K562 (cell line): ENCODE results near the gene C9. TPM values are rescaled to one million over a fixed set of nuclear protein-coding genes. Genes with fewer than 3 reads are reported as not detected.

ENCODE experiments used
- ATAC-seq: fragments of 200-7000 bp; cut with Tn5 transposase; 3 replicates; pipeline ENCODE4 v1.9.1; 2020; ENCODE audit warnings: moderate library complexity
- BruUV-seq: library from RNA; stranded (reverse); fragments of 400-500 nt; replicated peaks from 2 replicates; lab custom pipeline; 2021; lab: Mats Ljungman, UMichigan
- CTCF ChIA-PET: fragments of 300-600 bp; formaldehyde crosslinking; extraction: SDS; loops from one replicate; lab custom pipeline; 2021; ENCODE audit warnings: low intra/inter-chr PET ratio; lab: Yijun Ruan, JAX
- POLR2A ChIA-PET: fragments of 300-600, 350-650 bp; sonication (Branson Sonifier 250); formaldehyde crosslinking; extraction: SDS; loops from one replicate; lab custom pipeline; 2021; ENCODE audit warnings: antibody characterized with exemption, inconsistent platforms; lab: Yijun Ruan, JAX
- DNase-seq, 4 experiments: peaks; one replicate each; pipeline versions ENCODE4 v3.0.0 to v3.0.0-alpha.2; 2011 to 2018; ENCODE audit warnings: low spot score in 3 of 4, mixed read lengths in 3 of 4; ENCODE audit errors: extremely low read depth in 1 of 4
- FAIRE-seq: peaks from 2 replicates; lab custom pipeline; 2011; peaks lifted over from hg19 to GRCh38; lab: Jason Lieb, UNC
- H2AFZ ChIP-seq: 2 replicates; pipeline ENCODE4 v1.6.0; 2011; ENCODE audit warnings: low read depth, low read length, control low read depth, inconsistent platforms
- H3K27ac ChIP-seq: fragments of 200-600 bp; 3 replicates; pipeline ENCODE4 v1.8.0; 2011; ENCODE audit warnings: low read depth, mild to moderate bottlenecking, control low read depth, inconsistent platforms, low read length, moderate library complexity, mixed read lengths; ENCODE audit errors: extremely low read depth
- H3K27me3 ChIP-seq, 2 experiments: fragments of 300-600 bp in 1 of 2; 2 replicates in 1 of 2; 3 replicates in 1 of 2; pipeline versions ENCODE4 v1.6.0 to v1.8.0; 2011; ENCODE audit warnings: inconsistent platforms in 2 of 2, low read length in 2 of 2, mild to moderate bottlenecking in 1 of 2, mixed read lengths in 1 of 2, moderate library complexity in 1 of 2; ENCODE audit not compliant: control insufficient read depth in 2 of 2, insufficient read depth in 2 of 2
- H3K36me3 ChIP-seq: fragments of 300-600 bp; 3 replicates; pipeline ENCODE4 v1.8.0; 2011; ENCODE audit warnings: mild to moderate bottlenecking, low read length, inconsistent platforms; ENCODE audit not compliant: control insufficient read depth, insufficient read depth
- H3K4me1 ChIP-seq, 2 experiments: fragments of 200-600 bp in 1 of 2; replicated peaks in 1 of 2; 2 replicates in 1 of 2; 3 replicates in 1 of 2; pipeline versions ENCODE4 v1.5.1 to v1.8.0; 2011; ENCODE audit warnings: inconsistent platforms in 2 of 2, low read length in 2 of 2, mild to moderate bottlenecking in 1 of 2, mixed read lengths in 1 of 2, moderate library complexity in 1 of 2; ENCODE audit not compliant: control insufficient read depth in 2 of 2, insufficient read depth in 2 of 2
- H3K4me2 ChIP-seq: 2 replicates; pipeline ENCODE4 v1.6.1; 2011; ENCODE audit warnings: low read length, control low read depth, inconsistent platforms, mixed read lengths; ENCODE audit not compliant: insufficient read depth
- H3K4me3 ChIP-seq: fragments of 200-600 bp; sonication (generic), shearing (Covaris generic); 2 replicates; pipeline ENCODE4 v1.5.1; 2016; ENCODE audit warnings: control low read depth, inconsistent platforms
- H3K79me2 ChIP-seq: fragments of 200-600 bp; 3 replicates; pipeline ENCODE4 v1.8.0; 2011; ENCODE audit warnings: low read length, inconsistent platforms; ENCODE audit not compliant: control insufficient read depth, insufficient read depth
- H3K9ac ChIP-seq, 2 experiments: 2 replicates each; pipeline versions ENCODE4 v1.6.0 to v1.6.1; 2011; ENCODE audit warnings: low read depth in 2 of 2, low read length in 2 of 2, control low read depth in 1 of 2, inconsistent platforms in 1 of 2, mild to moderate bottlenecking in 1 of 2, mixed read lengths in 1 of 2; ENCODE audit not compliant: insufficient read depth in 1 of 2
- H3K9me1 ChIP-seq: one replicate; pipeline ENCODE4 v1.6.0; 2011; ENCODE audit warnings: inconsistent platforms, mild to moderate bottlenecking, low read length, moderate library complexity; ENCODE audit not compliant: control insufficient read depth, insufficient read depth
- H3K9me3 ChIP-seq: replicated peaks from 2 replicates; pipeline ENCODE4 v1.5.1; 2011; ENCODE audit warnings: low read depth, low read length, inconsistent platforms; ENCODE audit not compliant: control insufficient read depth, insufficient read depth
- H4K20me1 ChIP-seq: replicated peaks from 2 replicates; pipeline ENCODE4 v1.6.1; 2011; ENCODE audit warnings: low read length, inconsistent platforms, mixed read lengths; ENCODE audit not compliant: control insufficient read depth, insufficient read depth
- BHLHE40 ChIP-seq: IDR thresholded peaks from 2 replicates; pipeline ENCODE4 v1.6.1; 2011; ENCODE audit warnings: low read length, improper control_type of control experiment
- ETS2 ChIP-seq: IDR thresholded peaks from 2 replicates; pipeline ENCODE4 v1.6.1; 2016; ENCODE audit warnings: borderline replicate concordance, missing genetic modification characterization, mild to moderate bottlenecking, moderate library complexity, missing compliant biosample characterization; ENCODE audit not compliant: poor library complexity, severe bottlenecking
- FOSL1 ChIP-seq: fragments of 200-800 bp; sonication (Bioruptor generic); conservative IDR thresholded peaks from 2 replicates; pipeline ENCODE4 v1.6.1; 2016; ENCODE audit warnings: missing genetic modification characterization, missing compliant biosample characterization
- HMG20A ChIP-seq: fragments of 450-650 bp; formaldehyde crosslinking; conservative IDR thresholded peaks from 2 replicates; pipeline ENCODE4 v1.4.0; 2020; ENCODE audit warnings: mild to moderate bottlenecking, mixed read lengths
- MAFK ChIP-seq: IDR thresholded peaks from 2 replicates; pipeline ENCODE4 v1.6.1; 2011; ENCODE audit warnings: low read length, improper control_type of control experiment
- MXD1 ChIP-seq: fragments of 250-450 bp; sonication (Bioruptor Pico); IDR thresholded peaks from 2 replicates; pipeline ENCODE4 v1.8.0; 2021; ENCODE audit warnings: borderline replicate concordance, mild to moderate bottlenecking, moderate library complexity; ENCODE audit not compliant: poor library complexity, severe bottlenecking
- PCBP1 ChIP-seq: fragments of 200-400 bp; formaldehyde crosslinking; IDR thresholded peaks from 2 replicates; pipeline ENCODE4 v1.6.1; 2018; ENCODE audit warnings: mild to moderate bottlenecking, low read depth, low read length; ENCODE audit not compliant: poor library complexity, severe bottlenecking
- TAF15 ChIP-seq: fragments of 200-400 bp; formaldehyde crosslinking; IDR thresholded peaks from 2 replicates; pipeline ENCODE4 v1.6.1; 2017; ENCODE audit warnings: mild to moderate bottlenecking, low read depth, low read length, moderate library complexity
- USF2 ChIP-seq: sonication (generic); formaldehyde crosslinking; IDR thresholded peaks from 2 replicates; pipeline ENCODE4 v1.5.0; 2020; ENCODE audit warnings: missing genetic modification reagents
- ZKSCAN1 ChIP-seq: fragments of 150-350 bp; IDR thresholded peaks from 2 replicates; pipeline ENCODE4 v1.6.1; 2016; ENCODE audit warnings: low read depth, low read length
- ZNF12 ChIP-seq: sonication (generic); formaldehyde crosslinking; IDR thresholded peaks from 2 replicates; pipeline ENCODE4 v1.4.0; 2020; ENCODE audit warnings: mild to moderate bottlenecking, missing genetic modification reagents
- ZNF124 ChIP-seq: sonication (generic); formaldehyde crosslinking; IDR thresholded peaks from 2 replicates; pipeline ENCODE4 v1.8.1; 2022; ENCODE audit warnings: missing genetic modification reagents
- ZNF408 ChIP-seq: fragments of 250-450 bp; sonication (Bioruptor Pico); IDR thresholded peaks from 2 replicates; pipeline ENCODE4 v1.4.0; 2020; ENCODE audit warnings: low read depth, mild to moderate bottlenecking, moderate library complexity
- ZNF511 ChIP-seq: sonication (generic); formaldehyde crosslinking; IDR thresholded peaks from 2 replicates; pipeline ENCODE4 v1.8.0; 2022; ENCODE audit warnings: mild to moderate bottlenecking, missing genetic modification reagents
- in situ Hi-C: fragments of 300-500 bp; cut with MboI; formaldehyde crosslinking; loops from 4 replicates; pipeline ENCODE4 v1.15.0; 2018; ENCODE audit warnings: inconsistent platforms, mixed read lengths
- intact Hi-C: fragments of 100-400 bp; cut with micrococcal nuclease; formaldehyde crosslinking; loops from 2 replicates; pipeline ENCODE4 v1.14.2; 2022
- polyA plus RNA-seq, 8 experiments: library from polyadenylated mRNA; depleted of rRNA in 4 of 8; stranded (reverse) in 5 of 8; unstranded in 3 of 8; fragments of >200 nt; fragmentation: Nextera tagmentation in 2 of 8; fragmentation: Illumina TruSeq in 1 of 8; extraction: Ambion mirVana in 2 of 8; extraction: Trizol in 1 of 8; gene quantifications; 2 replicates each; pipeline versions ENCODE4 v1.2.1 to v1.2.3, GENCODE V29; 2011 to 2014; ENCODE audit warnings: inconsistent platforms in 1 of 8, missing spikeins in 1 of 8
- total RNA-seq, 7 experiments: library from RNA; depleted of rRNA in 6 of 7; stranded (reverse); fragments of >200 nt in 6 of 7; fragmentation: Illumina TruSeq in 2 of 7; extraction: Trizol in 2 of 7; gene quantifications; 2 replicates each; pipeline versions ENCODE4 v1.2.1 to v1.2.3, GENCODE V29; 2011 to 2021; ENCODE audit warnings: low replicate concordance in 1 of 7
- TF ChIP-seq, protein P1 (sequence below): sonication (generic); formaldehyde crosslinking; IDR thresholded peaks from 2 replicates; pipeline ENCODE4 v1.9.0; 2022; ENCODE audit warnings: mild to moderate bottlenecking, missing genetic modification reagents

Gene C9
- total and polyA plus RNA-seq, 9 of the 15 experiments (the other 6 are each of a cell fraction or from before 2014, with no cell fraction given): 0.08 to 0.38 TPM; not detected in 7

DNA sequence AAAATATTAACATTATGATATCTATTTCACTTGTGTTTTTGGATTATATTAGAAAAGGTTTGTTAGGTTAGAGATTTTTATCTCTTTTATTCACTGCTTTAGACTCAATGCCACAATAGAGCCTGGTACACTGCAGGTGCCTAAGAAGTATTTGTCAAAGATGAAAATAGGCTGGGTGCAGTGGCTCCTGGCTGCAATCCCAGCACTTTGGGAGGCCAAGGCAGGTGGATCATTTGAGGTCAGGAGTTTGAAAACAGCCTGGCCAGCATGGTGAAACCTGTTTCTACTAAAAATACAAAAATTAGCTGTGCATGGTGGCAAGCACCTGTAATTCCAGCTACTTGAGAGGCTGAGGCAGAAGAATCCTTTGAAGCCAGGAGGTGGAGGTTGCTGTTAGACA, 64.3 kb downstream of the C9 start:
- Histone ChIP-seq H3K4me1 (no peaks in the 10 kb centered on the region), H3K36me3 (no peaks in the 10 kb centered on the region), H3K79me2 (no peaks in the 10 kb centered on the region), H3K27me3 (no peaks in the 10 kb centered on the region), H2AFZ (no peak overlapping the region), H3K4me2 (no peak overlapping the region), H3K9me1 (no peaks in the 10 kb centered on the region), H4K20me1 (no peaks in the 10 kb centered on the region), H3K27ac (no peak overlapping the region), H3K9ac (no peak overlapping the region), H3K9me3 (no peaks in the 10 kb centered on the region), H3K4me3 (no peak overlapping the region)
- ATAC-seq: no peak
- in situ Hi-C loops: no loop called here
- POLR2A ChIA-PET: interaction anchor here (1.0 kb wide), 1 partner anchor 49 kb away, joined by 3 read pairs; no protein-coding TSS in a partner anchor
- no peak for TF ChIP-seq FOSL1 (tag)
- no peak for TF ChIP-seq ZNF124
- TF ChIP-seq ZNF12 (CRISPR knock-in tag): no peak
- no peak for TF ChIP-seq ZNF511 (CRISPR knock-in tag)
- no peak for TF ChIP-seq HMG20A (CRISPR knock-in tag)
- no peak for TF ChIP-seq BHLHE40
- no peak for TF ChIP-seq ETS2 (tag)
- TF ChIP-seq PCBP1: no peak
- TF ChIP-seq, protein P1, sequence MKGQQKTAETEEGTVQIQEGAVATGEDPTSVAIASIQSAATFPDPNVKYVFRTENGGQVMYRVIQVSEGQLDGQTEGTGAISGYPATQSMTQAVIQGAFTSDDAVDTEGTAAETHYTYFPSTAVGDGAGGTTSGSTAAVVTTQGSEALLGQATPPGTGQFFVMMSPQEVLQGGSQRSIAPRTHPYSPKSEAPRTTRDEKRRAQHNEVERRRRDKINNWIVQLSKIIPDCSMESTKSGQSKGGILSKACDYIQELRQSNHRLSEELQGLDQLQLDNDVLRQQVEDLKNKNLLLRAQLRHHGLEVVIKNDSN: no peak
- TF ChIP-seq MXD1: no peak
- TF ChIP-seq MAFK: no peak
- TF ChIP-seq ZNF408 (CRISPR knock-in tag): no peak
- no peak for TF ChIP-seq TAF15
- no peak for TF ChIP-seq USF2 (CRISPR knock-in tag)
- no peak for TF ChIP-seq ZKSCAN1
- BruUV-seq: no TSS peak
- no peak for DNase-seq
- no peak for FAIRE-seq
- intact Hi-C loops: no loop called here
- CTCF ChIA-PET: no interaction called here
